ENCODE results near the gene EFHC1.

GRCh38 chr6:52373151-52373690, 46.9 kb upstream of the EFHC1 start:
- TF ChIP-seq EP300 (IDR thresholded peaks at IDR 0.05) (no peak), POLR2A (IDR thresholded peaks at IDR 0.05) (no peak), POLR2AphosphoS5 (IDR thresholded peaks at IDR 0.05) (no peak)
- TF ChIP-seq, protein P1, sequence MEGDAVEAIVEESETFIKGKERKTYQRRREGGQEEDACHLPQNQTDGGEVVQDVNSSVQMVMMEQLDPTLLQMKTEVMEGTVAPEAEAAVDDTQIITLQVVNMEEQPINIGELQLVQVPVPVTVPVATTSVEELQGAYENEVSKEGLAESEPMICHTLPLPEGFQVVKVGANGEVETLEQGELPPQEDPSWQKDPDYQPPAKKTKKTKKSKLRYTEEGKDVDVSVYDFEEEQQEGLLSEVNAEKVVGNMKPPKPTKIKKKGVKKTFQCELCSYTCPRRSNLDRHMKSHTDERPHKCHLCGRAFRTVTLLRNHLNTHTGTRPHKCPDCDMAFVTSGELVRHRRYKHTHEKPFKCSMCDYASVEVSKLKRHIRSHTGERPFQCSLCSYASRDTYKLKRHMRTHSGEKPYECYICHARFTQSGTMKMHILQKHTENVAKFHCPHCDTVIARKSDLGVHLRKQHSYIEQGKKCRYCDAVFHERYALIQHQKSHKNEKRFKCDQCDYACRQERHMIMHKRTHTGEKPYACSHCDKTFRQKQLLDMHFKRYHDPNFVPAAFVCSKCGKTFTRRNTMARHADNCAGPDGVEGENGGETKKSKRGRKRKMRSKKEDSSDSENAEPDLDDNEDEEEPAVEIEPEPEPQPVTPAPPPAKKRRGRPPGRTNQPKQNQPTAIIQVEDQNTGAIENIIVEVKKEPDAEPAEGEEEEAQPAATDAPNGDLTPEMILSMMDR (IDR thresholded peaks at IDR 0.05): no peak
